Stimulated activated CD8-positive, alpha-beta memory T cell treated with anti-CD3 and anti-CD28 coated beads, Interleukin-7, amount 100 ng/mL, for 48 hours (primary cell): Measurements from ENCODE around the gene JCHAIN.
"Not testable (repeated sequence)": the region's sequence is repeated elsewhere in the genome, so short reads cannot be mapped to it uniquely, and the experiment has no call there.

Source experiments
- DNase-seq, 2 donors: peaks; one replicate each; pipeline ENCODE4 v3.0.0-alpha.2; 2020; ENCODE audit warnings: low read depth in 1 of 2; ENCODE audit errors: extremely low read depth in 1 of 2

The JCHAIN gene

DNA sequence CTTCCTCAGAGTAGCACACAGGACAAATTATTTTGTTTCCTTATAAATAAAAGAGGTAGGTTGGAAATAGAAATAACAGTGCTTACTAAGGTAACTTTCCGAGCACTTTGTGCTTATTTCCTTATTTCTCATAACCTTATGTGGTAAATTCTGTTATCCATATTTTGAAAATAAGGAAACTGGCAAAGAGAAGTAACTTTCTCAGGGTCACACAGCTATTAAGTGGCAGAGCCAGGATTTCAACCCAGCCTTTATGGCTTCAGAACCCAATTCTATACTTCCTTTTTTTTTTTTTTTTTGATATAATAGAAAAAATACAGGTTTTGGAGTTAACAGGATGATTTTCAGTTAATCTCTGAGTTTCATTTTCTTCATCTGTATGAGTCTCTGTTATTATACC, 25.4 kb upstream of the JCHAIN start:
- DNase-seq: no peak

DNA sequence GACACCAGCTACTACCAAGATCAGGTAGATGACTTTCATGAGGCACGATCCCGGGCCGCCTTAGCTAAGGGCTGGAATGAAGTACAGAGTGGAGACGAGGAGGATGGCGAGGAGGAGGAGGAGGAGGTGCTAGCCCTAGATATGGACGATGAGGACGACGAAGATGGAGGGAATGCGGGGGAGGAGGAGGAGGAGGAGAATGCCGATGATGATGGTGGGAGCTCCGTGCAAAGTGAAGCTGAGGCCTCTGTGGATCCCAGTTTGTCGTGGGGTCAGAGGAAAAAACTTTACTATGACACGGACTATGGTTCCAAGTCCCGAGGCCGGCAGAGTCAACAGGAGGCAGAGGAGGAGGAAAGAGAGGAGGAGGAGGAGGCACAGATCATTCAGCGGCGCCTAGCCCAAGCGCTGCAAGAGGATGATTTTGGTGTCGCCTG, 22.5 kb upstream of the JCHAIN start:
- DNase-seq: no peak

DNA sequence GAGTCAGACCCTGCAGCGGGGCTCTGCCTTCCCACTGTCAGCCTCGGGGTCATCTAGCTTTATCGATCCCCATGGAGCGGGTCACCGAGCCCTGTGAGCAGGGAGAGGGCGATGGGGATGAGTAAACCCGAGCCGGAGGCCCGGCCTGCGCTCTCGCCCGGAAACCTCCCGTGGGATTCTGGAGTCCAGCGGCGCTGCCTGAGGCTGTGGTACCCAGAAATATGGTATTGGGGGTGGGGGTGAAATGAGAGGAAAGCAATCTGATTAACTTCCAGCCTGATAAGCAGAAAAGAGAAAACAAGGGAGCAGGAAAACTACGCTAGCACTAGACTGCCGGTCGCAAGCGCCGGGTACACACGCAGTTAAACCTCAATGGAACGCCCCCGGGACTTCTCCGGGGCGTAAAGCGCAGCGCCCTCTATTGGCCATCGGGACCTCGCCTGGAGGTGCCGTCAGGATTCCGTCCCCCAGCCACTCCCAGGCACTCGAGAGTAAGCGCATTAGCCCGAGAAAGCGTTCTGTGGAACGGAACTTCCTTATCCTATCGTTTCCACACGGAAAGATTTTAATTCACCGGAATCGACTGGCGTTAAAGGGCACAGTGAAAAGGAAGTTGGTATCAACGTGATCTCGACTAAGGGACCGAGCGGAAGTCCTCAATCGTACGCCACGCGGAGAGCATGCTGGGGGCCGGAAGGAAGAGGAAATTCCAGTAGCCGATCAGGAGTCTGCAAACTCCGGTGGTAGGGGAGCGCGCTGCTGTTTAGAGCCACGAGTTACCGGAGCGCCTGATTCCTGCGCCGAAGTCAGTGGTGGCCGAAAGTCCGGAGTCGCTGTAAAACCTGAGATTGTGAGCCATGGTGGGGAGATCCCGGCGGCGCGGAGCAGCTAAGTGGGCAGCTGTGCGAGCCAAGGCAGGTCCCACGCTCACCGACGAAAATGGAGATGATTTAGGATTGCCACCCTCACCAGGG, 21.8 kb upstream of the JCHAIN start, which contains the start of gene UTP3:
Gene UTP3, plus strand, starts transcription at position 712 of the 974 bp plus-strand sequence. Its CDS starts 146 bp downstream, at position 858.
- DNase-seq: peak; percentile 82 to 88

DNA sequence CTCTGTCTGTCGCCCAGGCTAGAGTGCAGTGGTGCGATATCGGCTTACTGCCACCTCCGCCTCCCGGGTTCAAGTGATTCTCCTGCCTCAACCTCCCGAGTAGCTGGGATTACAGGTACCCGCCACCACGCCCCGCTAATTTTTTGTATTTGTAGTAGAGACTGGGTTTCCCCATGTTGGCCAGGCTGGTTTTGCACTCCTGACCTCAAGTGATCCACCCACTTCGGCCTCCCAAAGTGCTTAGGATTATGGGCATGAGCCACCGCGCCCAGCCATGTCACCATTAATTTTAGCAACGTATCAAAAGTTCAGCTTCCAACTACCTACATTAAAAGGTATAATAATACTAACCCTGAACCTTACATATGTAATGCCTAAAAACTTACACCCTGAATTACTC, 21.1 kb upstream of the JCHAIN start:
- no peak for DNase-seq

DNA sequence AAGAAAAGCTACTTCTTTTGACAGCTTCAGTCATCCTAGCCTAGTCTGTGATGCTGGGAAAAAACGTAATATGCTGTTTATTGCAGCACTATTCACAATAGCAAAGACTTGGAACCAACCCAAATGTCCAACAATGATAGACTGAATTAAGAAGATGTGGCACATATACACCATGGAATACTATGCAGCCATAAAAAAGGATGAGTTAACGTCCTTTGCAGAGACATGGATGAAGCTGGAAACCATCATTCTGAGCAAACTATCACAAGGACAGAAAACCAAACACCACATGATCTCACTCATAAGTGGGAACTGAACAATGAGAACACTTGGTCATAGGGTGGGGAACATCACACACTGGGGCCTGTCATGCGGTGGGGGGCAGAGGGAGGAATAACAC, 15.8 kb upstream of the JCHAIN start:
- DNase-seq: not testable (repeated sequence)

DNA sequence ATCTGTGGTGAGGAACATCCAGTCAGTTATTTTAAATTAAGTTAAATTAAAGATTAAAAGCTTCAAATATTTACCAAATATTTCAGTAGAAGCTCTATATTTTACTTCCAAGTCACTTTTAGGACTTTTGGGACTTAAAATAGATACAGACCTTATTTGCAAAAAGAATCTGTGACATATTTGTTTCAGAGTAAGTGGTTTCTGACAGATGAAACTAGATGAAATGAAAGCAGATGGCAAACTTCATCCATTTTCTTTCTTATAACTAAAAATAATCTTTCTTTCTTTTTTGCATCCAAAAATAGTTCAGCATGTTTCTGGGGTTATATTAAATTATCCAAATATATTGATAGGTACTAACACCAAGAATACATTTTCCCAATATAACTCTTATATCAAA, 15.4 kb upstream of the JCHAIN start:
- DNase-seq: no peak

DNA sequence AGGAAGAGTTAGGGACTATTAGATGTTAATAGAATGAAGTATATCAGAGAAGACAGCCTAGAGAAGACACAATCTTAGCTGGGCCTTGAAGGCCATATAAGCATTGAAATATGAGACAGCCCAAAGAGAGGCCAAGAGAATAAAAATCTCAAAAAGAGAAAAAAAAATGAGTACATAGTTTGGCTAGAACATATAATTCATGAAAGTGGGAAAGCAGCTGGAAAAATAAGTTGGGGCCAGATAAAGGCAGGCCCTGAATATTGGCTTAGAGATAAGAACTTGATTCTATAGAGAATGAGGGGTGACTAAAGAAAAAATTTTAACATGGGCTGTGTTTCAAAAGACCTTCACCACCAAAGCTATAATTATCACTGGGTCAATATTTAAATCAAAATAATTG, 14.6 kb upstream of the JCHAIN start:
- DNase-seq: no peak

DNA sequence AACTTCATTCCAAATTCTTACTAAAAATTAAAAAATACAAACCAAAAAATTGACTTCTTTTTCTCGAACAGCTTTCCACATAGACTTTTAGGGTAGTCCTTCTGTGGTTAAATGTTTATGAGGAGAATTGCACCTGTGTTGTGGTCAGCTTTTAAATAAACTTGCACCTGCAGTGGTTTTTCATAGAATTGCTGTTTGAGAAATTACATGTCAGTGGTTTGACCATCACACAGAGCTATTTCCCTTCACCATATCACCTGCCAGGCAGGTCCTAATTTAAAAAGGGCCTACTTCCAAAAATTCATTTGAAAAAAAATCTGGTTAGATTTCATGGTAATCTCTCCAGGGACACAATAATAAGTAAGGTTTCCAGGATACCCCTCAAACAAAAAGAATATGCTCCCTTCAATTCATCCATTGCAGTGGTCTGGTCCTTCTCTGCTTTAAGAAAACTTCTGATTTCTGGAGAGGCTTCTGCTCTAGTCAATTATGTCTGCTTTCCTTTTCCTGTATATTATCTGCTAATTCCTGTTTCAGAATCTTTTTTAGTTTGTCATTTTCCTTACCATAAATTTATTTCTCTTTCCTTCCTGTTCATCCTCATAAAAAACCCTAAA, 12.2 kb upstream of the JCHAIN start:
- no peak for DNase-seq

DNA sequence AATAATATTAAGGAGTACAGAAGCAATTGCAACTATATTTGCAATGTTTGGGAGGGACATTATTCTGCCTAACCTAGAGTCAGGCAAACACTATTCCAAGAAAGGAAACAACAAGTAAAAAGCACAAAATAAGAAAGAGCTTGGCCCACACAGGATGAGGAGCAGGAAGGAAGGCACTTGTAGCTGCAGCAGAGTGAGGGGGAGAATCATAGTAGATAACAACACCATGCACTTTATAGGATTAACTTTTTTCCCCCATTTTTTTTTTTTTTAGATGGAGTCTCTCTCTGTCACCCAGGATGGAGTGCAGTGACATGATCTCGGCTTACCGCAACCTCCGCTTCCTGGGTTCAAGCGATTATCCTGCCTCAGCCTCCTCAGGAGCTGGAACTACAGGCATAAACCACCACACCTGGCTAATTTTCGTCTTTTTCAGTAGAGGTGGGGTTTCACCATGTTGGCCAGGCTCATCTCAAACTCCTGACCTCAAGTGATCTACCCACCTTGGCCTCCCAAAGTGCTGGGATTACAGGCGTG, 10.3 kb upstream of the JCHAIN start:
- no peak for DNase-seq

DNA sequence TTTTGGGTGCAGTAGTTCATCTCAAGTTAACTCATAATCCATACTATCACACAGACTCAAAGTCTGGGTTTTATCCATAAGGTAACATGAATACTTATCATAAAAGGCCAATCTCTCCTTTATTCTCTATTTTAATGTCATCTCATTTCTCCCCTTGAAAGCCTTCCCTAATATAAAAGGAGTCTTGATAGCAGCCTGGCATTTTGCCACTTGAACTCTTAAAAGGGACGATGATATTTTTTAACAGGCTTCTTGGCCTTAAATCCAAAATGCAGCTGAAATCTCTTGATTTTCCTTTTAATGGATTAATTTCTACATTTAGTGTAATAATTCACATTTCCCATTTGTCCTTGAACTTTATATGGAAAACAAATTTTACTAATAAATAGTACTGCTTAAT, 8.4 kb upstream of the JCHAIN start:
- DNase-seq: no peak

DNA sequence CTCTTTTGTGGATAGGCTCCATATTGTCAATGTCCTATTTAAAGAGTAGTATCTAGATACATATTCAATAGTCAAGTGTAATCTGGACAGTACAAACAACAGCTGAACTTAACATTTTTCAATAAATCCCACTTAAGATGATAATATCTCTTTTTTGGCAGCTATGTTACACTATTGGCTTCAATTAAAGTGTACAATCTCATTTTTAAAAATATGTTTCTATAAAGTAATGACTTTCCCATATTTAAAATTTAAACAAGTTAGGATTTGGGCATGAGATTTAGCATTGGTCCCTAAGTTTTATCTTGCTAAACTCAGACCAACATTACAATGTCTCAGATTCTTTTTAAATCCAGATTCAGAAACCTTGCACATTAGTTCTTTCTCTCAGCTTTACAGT, 7.9 kb upstream of the JCHAIN start:
- DNase-seq: no peak

DNA sequence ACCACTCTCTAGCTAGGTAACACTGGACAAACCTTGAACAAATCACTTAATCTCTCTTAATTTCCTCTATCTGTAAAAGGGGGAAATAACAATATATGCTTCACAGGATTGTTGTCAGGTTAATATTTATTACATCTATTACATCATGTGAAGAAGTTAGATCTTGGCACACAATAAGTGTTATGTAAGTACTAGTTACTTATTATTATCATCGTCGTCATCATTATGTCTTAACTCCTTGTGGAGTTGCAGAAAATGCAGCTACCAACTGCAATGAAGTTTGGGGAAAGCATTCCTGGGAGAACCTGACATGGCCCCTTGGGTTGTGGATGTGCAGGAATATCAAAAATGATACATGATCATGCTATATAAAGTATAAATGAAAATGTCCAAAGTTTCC, 4.8 kb upstream of the JCHAIN start:
- DNase-seq: no peak

DNA sequence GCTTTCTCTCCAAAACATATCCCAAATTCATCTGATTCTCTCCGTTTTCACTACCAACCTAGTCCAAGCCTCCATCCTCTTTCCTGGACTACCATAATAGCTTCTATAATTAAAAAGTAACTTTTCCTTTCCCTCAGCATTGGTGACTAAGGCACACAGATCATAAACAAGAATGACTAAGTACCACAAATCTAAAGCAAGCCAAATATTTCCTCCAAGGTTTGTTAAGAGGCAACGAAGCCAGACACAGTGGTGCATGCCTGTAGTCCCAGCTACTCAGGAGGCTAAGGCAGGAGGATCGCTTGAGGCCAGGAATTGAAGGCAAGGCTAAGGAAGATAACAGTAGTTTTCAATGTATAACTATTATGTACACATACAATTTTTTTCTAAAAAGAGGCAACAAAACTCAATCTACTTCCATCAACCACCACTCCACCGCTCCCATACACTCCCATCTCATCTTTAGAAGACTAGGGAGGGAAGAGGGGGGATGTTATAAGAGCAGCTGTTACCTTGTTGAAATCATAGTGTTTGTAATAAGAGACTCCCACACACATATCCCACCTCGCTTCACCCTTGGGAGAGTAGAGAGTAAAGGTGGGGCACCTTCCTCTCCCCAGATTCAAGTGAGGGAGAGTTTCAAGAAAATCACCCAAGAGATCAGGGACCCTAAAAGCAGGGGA, 4.2 kb upstream of the JCHAIN start:
- DNase-seq: no peak

DNA sequence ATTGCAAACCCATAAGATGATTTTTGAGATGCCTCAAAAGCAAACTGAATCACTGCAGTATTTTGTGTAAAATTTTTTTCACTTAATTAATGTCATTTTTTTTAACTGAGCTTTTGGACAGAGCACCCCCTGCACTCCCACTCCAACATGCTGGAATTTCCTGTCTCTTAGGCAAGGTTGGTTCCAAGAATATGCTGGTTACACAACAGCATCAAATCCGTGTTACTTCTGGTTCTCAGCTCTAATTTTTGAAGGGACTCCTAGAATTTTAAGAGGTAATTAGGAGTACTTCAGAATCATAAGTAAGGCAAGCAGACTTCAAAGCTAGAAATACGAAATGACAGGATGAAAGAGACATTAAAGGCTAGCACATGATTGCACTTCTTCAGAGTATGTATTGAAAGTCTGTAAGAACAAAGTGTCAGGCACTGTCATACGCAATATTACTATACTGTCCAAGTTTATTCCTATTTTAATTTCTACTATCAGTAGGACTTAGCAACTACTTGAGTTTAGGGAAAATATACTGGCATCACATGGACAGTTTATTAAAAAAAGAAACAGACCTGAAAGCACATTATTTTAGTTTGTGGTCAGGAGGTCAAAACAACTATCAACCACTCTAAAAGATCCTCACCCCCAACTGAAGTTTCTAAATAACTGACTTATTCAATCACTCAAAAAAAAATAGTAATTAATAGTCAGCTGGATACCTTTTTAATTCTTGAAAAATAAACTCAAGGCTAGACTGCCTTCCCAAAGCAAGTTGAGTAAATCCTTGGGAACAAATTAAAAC, 1.6 kb upstream of the JCHAIN start:
- DNase-seq: no peak

DNA sequence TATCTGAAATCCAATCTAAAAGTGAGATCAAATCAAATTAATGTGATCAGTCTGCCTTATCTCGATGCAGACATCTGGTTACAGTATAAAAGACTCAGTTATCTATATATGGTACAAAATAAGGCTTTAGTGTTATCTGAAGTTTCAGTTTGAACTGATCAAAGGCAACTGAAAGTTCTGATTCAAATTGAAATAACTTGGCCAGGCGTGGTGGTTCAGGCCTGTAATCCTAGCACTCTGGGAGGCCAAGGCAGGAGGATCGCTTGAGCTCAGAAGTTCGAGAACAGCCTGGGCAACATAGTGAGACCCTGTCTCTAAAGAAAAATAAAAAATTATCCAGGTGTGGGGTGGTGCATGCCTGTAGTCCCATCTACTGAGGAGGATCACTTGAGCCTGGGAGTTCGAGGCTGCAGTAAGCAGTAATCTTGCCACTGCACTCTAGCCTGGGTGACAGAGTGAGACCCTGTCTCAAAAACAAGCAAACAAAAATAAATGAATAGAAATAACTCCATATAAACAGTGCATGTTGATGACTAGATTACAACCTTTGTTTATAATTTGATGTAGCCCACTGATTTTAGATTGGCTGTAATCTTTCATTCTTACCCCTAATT, 4.9 kb downstream of the JCHAIN start:
- DNase-seq: peak in 1 of 2 donors; percentile 5

DNA sequence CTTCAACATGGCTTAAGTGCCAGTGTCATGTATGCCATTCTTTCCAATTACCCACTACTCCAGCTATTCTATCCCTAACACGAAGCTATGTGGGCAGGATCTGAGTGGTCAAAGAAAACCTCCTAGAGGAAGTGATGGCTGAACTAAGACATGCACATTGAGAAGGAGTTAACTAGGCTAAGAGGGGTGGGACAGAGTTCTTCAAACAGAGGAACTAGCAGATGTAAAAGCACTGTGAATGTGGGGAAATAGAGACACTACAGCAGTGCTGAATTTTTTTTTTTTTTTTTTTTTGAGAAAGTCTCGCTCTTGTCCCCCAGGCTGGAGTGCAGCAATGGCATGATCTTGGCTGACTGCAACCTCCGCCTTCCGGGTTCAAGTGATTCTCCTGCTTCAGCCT, 6.2 kb downstream of the JCHAIN start:
- DNase-seq: no peak

DNA sequence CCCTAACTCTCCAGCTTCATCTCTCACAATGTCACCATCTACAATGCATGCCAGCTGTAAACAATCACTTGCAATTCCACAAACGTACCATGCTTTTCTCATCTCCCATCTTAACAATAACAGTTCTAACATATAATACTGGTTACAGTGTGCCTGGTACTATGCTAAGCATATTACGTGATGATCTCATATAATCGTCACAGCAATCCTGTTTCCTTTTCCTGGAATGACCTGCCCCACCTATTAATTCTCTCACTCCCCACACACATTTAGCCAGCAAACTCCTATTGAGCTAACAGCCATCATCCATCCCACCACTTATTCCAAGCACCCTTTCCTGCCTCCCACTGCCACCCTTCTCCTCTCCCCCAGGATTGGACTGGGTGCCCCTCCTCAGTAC, 7.9 kb downstream of the JCHAIN start:
- DNase-seq: no peak

DNA sequence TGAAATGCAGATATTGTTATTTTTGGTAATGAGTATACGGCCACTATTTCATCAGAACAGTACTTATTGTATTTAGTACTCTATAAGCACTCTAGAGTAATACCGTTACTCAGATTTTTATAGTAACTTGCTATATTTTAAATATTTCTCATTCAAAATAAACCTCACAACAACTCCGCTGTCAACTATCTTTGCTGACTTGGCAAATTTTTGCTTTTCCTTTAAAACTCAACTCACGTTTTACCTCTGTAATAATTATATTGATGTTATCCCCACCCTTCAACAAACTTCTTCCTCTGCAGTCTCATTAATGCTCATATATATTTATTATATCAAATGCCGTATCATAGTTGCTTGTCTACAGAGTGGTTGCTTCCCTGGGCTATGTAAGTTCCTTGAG, 9.0 kb downstream of the JCHAIN start:
- no peak for DNase-seq

DNA sequence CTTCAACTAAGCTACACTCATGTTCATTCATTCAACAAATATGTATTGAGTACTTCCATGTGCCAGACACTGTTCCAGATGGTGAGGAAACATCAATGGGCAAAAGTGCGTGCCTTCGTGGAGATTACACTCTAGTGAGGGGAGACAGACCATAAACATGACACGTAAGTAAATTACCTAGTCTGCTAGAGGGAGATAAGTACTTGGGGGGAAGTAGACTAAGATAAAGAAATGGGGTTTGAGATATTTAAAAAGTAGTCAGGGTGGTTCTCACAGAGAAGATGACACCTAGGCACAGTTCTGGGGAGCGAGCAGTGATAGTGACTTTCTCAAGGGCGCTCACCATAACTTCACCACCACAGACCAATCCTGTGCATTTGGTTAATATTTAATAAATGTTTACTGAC, 11.7 kb downstream of the JCHAIN start:
- DNase-seq: no peak

DNA sequence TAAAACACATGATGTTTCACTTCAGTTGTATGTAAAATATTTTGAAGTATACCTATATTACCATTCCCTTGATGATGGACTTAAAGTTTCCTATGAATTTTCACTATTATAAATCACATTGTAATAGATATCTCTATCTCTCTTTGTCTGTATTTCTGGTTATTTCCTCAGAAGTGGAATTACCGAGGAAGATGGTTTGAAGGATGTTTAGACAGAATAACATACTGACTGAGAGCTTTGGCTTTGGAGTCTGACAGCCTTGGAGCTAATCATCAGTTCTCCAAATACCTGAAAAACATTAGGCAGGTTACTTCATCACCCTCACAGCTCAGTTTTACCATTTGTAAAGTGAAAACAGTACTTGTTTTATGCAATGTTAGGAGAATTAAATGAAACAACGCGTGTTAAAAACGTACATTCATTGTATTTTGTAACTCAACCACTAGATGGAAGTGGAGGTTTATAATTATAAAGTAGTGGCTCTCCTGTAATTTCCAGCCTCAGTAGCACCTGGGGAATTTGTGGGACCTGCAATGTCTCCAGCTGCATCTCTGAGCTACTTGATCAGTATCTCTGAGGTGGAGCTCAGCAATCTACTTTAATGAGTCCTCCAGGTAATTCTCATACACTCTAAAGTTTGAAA, 14.3 kb downstream of the JCHAIN start:
- DNase-seq: no peak
